ENCODE measurements around the gene ZNF841.

DNA sequence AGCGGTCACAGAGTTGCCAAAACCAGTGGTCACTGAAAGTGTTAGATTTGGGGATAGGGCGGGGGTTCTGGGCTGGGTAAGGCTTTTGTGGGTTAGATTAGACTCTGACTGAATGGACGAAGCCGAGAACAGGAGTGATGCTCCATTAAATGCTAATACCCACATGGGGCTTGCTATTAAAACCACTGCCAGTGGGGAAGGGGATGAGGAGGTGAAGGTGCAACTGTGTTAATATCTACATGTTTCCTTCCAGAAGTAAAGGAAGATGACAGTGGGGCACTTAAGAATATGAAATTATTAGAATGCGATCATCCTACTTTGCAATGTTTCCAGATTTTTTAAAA lies 66.8 kb downstream of the ZNF841 start:
- TF ChIP-seq, protein P1, sequence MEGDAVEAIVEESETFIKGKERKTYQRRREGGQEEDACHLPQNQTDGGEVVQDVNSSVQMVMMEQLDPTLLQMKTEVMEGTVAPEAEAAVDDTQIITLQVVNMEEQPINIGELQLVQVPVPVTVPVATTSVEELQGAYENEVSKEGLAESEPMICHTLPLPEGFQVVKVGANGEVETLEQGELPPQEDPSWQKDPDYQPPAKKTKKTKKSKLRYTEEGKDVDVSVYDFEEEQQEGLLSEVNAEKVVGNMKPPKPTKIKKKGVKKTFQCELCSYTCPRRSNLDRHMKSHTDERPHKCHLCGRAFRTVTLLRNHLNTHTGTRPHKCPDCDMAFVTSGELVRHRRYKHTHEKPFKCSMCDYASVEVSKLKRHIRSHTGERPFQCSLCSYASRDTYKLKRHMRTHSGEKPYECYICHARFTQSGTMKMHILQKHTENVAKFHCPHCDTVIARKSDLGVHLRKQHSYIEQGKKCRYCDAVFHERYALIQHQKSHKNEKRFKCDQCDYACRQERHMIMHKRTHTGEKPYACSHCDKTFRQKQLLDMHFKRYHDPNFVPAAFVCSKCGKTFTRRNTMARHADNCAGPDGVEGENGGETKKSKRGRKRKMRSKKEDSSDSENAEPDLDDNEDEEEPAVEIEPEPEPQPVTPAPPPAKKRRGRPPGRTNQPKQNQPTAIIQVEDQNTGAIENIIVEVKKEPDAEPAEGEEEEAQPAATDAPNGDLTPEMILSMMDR (IDR thresholded peaks at IDR 0.05): no peak
- TF ChIP-seq POLR2A (IDR thresholded peaks at IDR 0.05): no peak

All from adrenal gland (tissue), 5 donors.